Activated CD8-positive, alpha-beta memory T cell treated with anti-CD3 and anti-CD28 coated beads, Interleukin-2, amount 10 ng/mL, durations not matched to agents 7 days and 5 days (primary cell): ENCODE results near the gene NTM. TPM values are rescaled to one million over a fixed set of nuclear protein-coding genes. Genes with fewer than 3 reads are reported as not detected.

Experiments used
- ATAC-seq: fragments of 150-1000 bp; cut with Tn5 transposase; one replicate; pipeline ENCODE4 v1.10.0; 2021; ENCODE audit warnings: moderate library complexity
- CTCF ChIA-PET: fragments of 350-600 bp; sonication (Branson Sonifier 250); formaldehyde crosslinking; loops from one replicate; lab custom pipeline; 2021; ENCODE audit warnings: antibody characterized with exemption; lab: Charles Lee
- DNase-seq: peaks from one replicate; pipeline ENCODE4 v3.0.0-alpha.2; 2020
- H3K27ac Mint-ChIP-seq: one replicate; pipeline ENCODE4 v1.8.0; 2021; ENCODE audit warnings: mild to moderate bottlenecking, mixed read lengths
- H3K27me3 Mint-ChIP-seq: one replicate; pipeline ENCODE4 v1.8.0; 2021; ENCODE audit warnings: mixed read lengths
- H3K36me3 Mint-ChIP-seq: one replicate; pipeline ENCODE4 v1.8.0; 2021; ENCODE audit warnings: mild to moderate bottlenecking, mixed read lengths
- H3K4me1 Mint-ChIP-seq: one replicate; pipeline ENCODE4 v1.8.0; 2021; ENCODE audit warnings: mixed read lengths
- H3K4me3 Mint-ChIP-seq: one replicate; pipeline ENCODE4 v1.8.0; 2021; ENCODE audit warnings: mild to moderate bottlenecking, moderate library complexity, mixed read lengths
- H3K9me3 Mint-ChIP-seq: one replicate; pipeline ENCODE4 v1.8.0; 2022; ENCODE audit warnings: low read depth, mixed read lengths
- total RNA-seq, 2 experiments: library from RNA; stranded (reverse); gene quantifications; one replicate each; pipeline ENCODE4 v1.2.3, GENCODE V29; 2021

NTM gene
- total RNA-seq, 2 experiments from 2014 or later, result not detected

DNA sequence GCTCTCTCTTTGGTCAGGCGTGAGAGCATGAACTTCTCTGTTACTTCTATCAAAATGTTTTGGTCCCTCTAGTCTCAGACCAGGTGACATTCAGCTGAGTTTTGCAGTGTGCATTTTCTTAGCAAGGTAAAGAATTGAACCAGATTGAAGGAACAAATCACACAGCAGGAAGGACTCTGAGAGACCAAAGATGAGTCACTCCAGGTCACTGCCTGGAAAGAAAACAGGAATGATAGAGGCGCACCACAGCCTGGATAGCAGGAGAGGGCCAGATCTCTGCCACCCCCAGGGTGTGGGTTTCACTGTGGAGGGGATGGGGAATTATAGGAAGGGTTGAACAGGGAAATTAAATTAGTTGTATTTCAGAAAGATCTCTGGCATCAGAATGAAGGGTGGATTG lies 788.3 kb downstream of the NTM start:
- H3K9me3 Mint-ChIP-seq, result no peaks in the 10 kb centered on the region
- DNase-seq (no peak), ATAC-seq (no peak)
- H3K4me3 Mint-ChIP-seq, result no peak overlapping the region
- H3K27ac Mint-ChIP-seq, result no peak overlapping the region
- H3K36me3 Mint-ChIP-seq, result no peaks in the 10 kb centered on the region
- CTCF ChIA-PET, result no interaction called here
- no peaks in the 10 kb centered on the region for H3K27me3 Mint-ChIP-seq
- no peaks in the 10 kb centered on the region for H3K4me1 Mint-ChIP-seq

DNA sequence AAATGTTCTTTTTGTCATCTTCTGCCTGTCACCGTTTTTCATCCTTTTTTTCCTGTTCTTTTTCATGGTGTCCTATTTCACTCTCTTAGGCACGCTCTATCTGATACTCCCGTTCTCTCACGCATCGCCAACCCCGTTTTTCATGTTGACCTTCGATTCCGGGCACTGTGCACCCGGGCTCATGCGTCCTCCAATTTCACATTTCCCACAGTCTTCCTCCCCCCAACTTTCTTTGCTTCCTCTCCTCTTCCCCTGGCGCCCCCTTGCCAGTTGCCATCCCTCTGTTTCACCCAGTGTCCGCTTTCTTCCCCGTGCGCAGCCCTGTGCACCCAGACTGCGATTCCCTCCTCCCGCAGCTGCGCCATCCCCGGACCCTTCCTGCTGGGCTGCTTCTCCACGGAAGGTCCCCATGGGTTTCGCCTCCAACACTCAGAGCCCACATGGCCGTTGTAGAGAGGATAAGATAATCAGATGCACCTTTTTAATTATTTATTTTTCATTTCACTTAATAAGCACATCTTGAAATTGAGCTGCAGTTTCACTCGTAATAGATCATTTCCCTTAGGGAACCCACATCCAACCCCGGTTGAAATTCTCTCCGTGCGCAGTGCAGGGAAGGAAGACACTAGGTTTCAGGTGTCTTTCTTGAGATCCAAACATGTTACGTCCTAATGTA lies 791.1 kb downstream of the NTM start:
- no peaks in the 10 kb centered on the region for H3K36me3 Mint-ChIP-seq
- DNase-seq (no peak), ATAC-seq (no peak)
- H3K4me1 Mint-ChIP-seq, result no peaks in the 10 kb centered on the region
- H3K4me3 Mint-ChIP-seq, result no peak overlapping the region
- CTCF ChIA-PET, result no interaction called here
- no peaks in the 10 kb centered on the region for H3K27me3 Mint-ChIP-seq
- no peaks in the 10 kb centered on the region for H3K9me3 Mint-ChIP-seq
- H3K27ac Mint-ChIP-seq, result no peak overlapping the region

DNA sequence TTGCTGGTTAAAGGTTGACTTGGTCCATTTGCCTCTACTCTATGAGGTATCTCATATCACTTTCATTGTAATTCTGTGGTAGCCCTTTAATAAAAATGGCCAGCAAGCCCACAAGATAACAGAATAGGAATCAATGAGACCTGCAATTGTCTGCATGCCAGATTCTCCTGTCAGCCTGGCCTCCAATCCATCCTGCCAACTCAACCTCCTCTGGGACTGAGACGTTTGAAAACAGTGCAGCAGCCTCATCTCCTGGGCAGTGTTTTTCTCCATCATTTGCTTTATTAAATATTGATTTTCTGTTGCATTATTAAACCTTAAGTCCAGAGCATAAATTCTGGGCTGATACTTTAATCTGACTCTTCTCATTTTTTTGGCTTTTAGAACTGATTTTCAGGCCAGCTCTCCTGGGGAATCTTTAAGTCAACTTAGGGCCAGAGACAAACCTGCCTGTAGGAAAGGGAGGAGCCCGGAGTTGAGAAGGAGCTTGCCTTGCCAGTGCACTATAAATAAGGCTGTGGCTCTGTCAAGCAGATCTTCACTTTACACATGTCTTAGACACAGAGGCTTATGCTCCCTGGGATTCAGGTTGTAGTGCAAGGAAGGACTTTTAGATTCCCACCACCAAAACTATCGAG lies 798.0 kb downstream of the NTM start:
- Mint-ChIP-seq H3K4me1 (no peaks in the 10 kb centered on the region), H3K27me3 (no peaks in the 10 kb centered on the region), H3K9me3 (peaks cover 4% of the 10 kb centered on the region), H3K27ac (no peak overlapping the region), H3K4me3 (no peak overlapping the region), H3K36me3 (no peaks in the 10 kb centered on the region)
- CTCF ChIA-PET, result no interaction called here
- DNase-seq, result no peak
- ATAC-seq, result no peak

DNA sequence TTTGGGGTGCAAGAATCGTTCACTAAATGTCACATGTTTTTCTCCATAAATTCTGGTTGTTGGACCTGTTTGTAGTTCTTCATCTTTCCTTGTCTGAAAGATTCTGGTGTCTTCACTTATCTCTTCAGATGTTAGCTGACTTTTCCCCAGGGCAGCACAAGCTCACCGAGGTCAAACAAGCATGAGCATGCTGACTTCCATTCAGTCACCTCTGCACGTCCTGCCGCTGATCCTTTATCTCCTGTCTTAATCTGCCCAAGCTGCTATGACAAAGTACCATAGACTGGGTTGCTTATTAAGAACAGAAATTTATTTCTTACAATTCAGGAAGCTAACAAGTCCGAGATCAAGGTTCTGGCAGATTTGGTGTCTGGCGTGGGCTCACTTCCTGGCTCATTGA lies 800.6 kb downstream of the NTM start:
- DNase-seq, result no peak
- Mint-ChIP-seq H3K27me3 (no peaks in the 10 kb centered on the region), H3K27ac (no peak overlapping the region), H3K9me3 (peaks cover 4% of the 10 kb centered on the region), H3K36me3 (no peaks in the 10 kb centered on the region), H3K4me1 (no peaks in the 10 kb centered on the region), H3K4me3 (no peak overlapping the region)
- CTCF ChIA-PET, result no interaction called here
- no peak for ATAC-seq

DNA sequence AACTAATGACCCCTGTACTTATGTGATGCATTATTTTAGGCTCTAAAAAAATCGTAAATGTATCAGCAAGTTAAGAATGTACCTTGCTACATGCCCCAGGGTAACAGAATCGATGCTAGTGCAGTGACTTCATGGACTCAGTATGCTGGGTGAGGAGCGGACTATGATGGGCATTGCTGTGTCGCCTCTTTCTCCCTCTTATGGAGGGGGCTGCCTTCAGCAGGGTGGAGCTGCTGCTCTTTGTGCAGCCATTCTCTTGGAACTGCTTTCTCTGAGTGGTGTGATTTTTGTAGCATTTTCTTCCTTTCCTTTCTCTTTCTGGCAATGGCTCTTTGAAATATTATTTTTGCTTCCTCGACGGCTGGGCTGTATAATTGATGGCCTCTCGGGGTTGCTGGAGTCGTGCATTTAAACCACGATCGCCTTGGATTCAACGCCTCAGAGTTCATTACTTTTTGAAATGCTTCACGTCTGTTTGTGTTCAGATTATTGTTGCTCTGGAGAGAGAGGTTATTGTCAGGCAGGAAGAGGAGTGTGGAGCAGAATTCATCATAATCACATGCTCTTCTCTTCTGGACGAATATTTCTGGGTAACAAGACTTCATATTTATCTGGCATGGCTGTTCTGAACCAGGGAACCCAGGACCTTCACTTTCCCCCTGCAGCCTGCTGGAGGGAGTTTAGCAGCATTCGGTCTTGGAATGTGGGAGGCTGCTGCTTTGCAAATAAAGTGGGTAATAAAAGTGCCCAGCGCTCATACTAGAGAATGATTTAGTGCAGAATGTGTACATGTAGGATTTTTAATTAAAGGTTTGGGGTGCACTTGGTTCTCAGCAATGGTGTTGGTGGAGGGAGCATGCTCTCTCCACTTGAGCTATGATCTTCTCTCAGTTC lies 804.2 kb downstream of the NTM start:
- no peak for ATAC-seq
- DNase-seq, result no peak
- H3K27me3 Mint-ChIP-seq, result no peaks in the 10 kb centered on the region
- H3K27ac Mint-ChIP-seq, result no peak overlapping the region
- H3K4me3 Mint-ChIP-seq, result no peak overlapping the region
- CTCF ChIA-PET, result no interaction called here
- peaks cover 4% of the 10 kb centered on the region for H3K9me3 Mint-ChIP-seq
- no peaks in the 10 kb centered on the region for H3K36me3 Mint-ChIP-seq
- H3K4me1 Mint-ChIP-seq, result no peaks in the 10 kb centered on the region

DNA sequence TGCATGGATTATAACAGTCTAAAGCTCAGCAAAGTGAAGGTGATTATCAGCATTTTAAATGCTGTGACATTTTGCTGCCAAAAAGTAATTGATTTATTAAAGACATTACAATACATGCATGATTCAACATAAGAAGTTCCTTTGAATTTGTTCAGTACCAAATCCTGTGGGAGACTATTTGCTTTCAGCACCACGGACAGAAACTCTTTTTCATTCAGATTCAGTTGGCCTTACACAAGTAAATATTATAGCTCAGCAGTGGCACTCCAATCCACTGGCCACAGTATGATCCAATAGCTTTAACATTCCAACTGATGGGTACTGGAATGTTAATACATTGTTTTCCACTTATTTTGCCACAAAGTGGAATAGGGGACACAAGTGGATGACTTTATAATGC lies 806.7 kb downstream of the NTM start:
- H3K27ac Mint-ChIP-seq, result no peak overlapping the region
- H3K36me3 Mint-ChIP-seq, result no peaks in the 10 kb centered on the region
- no peaks in the 10 kb centered on the region for H3K9me3 Mint-ChIP-seq
- DNase-seq (no peak), ATAC-seq (no peak)
- H3K4me1 Mint-ChIP-seq, result no peaks in the 10 kb centered on the region
- no peaks in the 10 kb centered on the region for H3K27me3 Mint-ChIP-seq
- CTCF ChIA-PET, result no interaction called here
- no peak overlapping the region for H3K4me3 Mint-ChIP-seq

DNA sequence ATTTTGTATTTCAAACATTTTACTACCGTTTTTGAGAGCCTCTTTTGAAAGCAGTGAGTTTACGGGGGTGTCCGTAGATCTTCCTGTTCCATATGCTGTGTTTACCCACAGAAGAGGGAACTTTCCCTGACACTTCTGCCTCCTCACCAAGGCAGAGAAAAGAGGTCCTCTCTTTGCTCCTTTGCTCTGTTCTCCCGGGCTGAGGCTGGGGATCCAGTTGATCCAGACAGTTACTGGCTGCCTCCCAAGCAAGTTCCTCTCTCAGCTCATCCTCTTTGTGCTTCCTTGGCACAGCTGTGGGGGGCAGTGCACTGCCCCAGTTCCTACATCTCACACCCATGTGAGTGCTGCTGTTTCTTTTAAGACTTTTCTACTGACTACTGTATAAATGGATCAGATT lies 813.7 kb downstream of the NTM start:
- Mint-ChIP-seq H3K27me3 (no peaks in the 10 kb centered on the region), H3K4me1 (no peaks in the 10 kb centered on the region), H3K9me3 (no peaks in the 10 kb centered on the region), H3K4me3 (no peak overlapping the region), H3K36me3 (no peaks in the 10 kb centered on the region), H3K27ac (no peak overlapping the region)
- DNase-seq, result no peak
- CTCF ChIA-PET, result no interaction called here
- ATAC-seq, result no peak

DNA sequence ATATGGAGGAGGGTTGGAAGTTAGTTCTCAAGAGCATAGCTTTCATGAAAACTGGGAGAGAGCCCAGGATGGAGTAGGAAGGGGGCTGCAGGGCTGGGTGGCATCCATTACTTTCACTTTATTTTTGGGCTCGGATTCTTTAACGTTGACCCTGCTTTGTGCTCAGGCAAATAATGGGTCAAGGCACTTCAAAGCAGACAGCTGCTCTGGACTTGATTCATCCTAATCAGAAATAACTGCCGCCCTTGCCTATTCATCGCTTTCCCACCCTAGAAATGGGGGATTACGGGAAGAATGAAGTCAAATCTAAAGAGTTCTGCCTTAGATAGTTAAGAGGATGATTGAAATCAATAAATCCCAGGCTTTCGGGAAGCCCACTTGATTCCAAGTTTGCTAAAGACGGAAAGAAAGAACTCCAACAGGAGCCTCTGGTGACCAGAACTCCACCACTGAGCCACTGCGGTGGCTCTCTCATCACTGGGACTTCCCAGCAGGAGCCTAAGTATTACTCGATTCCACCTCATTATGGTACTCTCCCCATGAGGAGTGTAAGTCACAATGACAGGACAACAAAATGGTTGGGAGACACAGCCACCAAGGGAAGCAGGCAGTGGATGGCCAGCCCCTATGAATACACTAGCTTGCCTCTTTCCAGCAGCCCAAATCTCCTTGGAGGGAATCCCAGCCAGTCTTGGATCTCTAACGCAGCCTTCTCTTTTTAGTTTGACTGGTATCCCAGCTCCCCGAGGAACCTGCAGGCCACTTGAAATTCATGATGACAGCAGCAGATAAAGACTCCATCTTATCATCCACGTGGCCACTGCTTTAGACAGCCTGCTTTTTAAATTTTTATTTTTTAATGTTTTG lies 815.5 kb downstream of the NTM start:
- CTCF ChIA-PET, result no interaction called here
- Mint-ChIP-seq H3K9me3 (no peaks in the 10 kb centered on the region), H3K4me1 (no peaks in the 10 kb centered on the region), H3K27me3 (no peaks in the 10 kb centered on the region), H3K36me3 (no peaks in the 10 kb centered on the region), H3K27ac (no peak overlapping the region), H3K4me3 (no peak overlapping the region)
- no peak for ATAC-seq
- DNase-seq, result no peak

DNA sequence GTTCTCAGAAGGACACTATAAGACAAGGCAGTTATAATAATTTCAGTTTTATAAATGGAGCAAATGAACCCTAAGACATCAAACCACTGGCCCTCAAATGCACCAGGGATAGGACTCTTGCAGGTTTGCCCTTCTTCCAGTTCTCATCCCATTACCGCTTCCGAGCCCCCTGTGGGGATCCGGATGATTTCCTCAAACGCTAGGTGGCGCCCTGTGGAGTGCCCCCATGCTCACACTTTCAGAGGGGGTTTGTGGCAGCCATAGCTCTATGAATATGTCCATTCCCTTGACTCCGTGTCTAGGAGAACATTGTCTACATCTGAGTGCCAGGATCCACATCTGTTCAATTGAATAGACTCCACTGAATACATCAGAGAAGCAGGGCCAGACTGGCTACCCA lies 816.3 kb downstream of the NTM start:
- ATAC-seq (no peak), DNase-seq (no peak)
- Mint-ChIP-seq H3K27ac (no peak overlapping the region), H3K36me3 (no peaks in the 10 kb centered on the region), H3K4me1 (no peaks in the 10 kb centered on the region), H3K27me3 (no peaks in the 10 kb centered on the region), H3K9me3 (no peaks in the 10 kb centered on the region), H3K4me3 (no peak overlapping the region)
- CTCF ChIA-PET, result no interaction called here

DNA sequence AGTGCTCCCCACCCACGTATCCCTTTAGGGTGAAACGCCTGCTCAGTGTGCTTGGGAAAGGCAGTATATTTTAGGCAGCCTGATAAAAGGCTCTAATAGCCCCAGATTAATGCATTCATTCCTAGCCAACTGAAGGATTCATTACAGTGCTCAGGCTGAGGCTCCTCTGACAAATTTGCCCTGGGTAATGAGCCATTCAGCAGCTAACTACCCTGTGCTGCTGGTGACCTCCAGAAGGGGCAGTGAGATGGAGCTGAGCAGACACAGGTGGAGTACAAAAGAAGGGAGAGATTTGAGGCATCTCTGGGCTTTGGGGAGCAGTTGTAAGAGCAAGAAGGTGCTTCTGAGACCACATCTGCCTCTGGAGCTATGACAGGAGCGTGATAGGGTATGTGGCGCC lies 817.0 kb downstream of the NTM start:
- CTCF ChIA-PET, result no interaction called here
- H3K4me1 Mint-ChIP-seq, result no peaks in the 10 kb centered on the region
- H3K27ac Mint-ChIP-seq, result no peak overlapping the region
- no peaks in the 10 kb centered on the region for H3K9me3 Mint-ChIP-seq
- H3K36me3 Mint-ChIP-seq, result no peaks in the 10 kb centered on the region
- DNase-seq (no peak), ATAC-seq (no peak)
- no peaks in the 10 kb centered on the region for H3K27me3 Mint-ChIP-seq
- no peak overlapping the region for H3K4me3 Mint-ChIP-seq

DNA sequence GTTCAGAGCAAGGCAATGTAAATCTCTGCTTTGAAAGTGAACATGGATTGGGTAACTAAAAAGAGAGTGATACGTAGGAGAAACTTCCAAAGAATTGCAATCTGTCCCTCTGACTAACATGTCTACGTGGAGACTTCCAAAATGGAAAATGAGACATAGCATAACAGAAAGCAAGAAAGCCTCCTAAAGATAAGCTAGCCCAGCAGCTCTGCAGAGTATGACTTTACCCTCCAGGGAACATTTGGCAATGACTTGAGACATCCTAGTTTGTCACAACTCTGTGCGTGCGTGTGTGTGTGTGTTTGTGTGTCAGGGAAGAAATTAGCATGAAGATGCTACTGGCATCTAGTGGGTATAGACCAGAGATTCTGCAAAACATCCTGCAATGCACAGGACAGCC lies 817.4 kb downstream of the NTM start:
- Mint-ChIP-seq H3K4me3 (no peak overlapping the region), H3K27ac (no peak overlapping the region), H3K36me3 (no peaks in the 10 kb centered on the region), H3K4me1 (no peaks in the 10 kb centered on the region), H3K9me3 (no peaks in the 10 kb centered on the region), H3K27me3 (no peaks in the 10 kb centered on the region)
- CTCF ChIA-PET, result no interaction called here
- no peak for DNase-seq
- no peak for ATAC-seq

DNA sequence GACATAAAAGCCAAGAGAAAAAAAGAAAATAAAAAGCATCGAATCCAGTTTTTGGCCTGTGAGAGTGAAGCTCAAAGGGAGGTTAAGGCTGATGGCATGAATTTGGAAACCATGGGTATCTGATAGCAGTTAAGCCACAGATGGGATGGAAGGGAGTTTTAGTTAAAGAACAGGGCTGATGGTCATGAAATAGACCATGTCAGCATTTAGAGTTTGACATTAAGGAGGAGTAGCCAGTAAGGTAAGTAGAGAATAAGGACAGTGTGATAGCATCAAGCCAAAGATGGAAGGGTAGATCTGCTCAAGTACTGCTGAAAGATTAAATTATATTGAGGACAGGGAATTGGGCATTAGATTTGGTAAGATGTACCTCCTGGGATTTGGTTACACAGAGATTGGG lies 826.5 kb downstream of the NTM start:
- no peaks in the 10 kb centered on the region for H3K36me3 Mint-ChIP-seq
- H3K27me3 Mint-ChIP-seq, result no peaks in the 10 kb centered on the region
- DNase-seq, result no peak
- peaks cover 3% of the 10 kb centered on the region for H3K9me3 Mint-ChIP-seq
- CTCF ChIA-PET, result no interaction called here
- H3K27ac Mint-ChIP-seq, result no peak overlapping the region
- H3K4me1 Mint-ChIP-seq, result no peaks in the 10 kb centered on the region
- ATAC-seq, result no peak
- no peak overlapping the region for H3K4me3 Mint-ChIP-seq

DNA sequence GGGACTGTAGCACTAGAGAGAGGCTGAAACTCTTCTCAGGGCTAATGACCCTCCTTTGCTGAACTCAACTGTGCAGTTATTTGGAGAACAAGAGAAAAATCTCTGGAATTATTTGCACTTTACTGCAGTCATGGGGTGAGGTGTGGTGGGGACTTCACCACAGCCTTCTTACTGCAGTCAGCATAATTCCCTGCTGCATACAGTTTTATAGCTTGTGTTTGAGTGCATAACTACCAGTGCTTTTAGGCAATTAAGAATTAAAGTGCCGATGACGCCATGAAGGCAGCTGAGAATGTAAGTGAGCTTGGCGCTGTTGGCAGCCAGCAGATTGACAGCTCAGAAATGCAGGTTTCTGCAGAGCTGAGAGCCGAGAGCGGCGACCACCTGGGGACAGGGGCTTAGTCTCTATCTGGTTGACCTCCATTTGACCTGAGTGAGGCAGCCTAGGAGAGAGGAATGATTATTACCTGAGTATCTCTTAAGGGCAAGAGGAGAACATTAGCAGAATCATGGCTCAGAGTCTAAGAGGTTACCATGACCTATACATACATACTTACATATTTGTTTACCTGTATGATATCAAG lies 830.0 kb downstream of the NTM start:
- no peak for ATAC-seq
- no peak overlapping the region for H3K27ac Mint-ChIP-seq
- H3K4me1 Mint-ChIP-seq, result no peaks in the 10 kb centered on the region
- peaks cover 2% of the 10 kb centered on the region for H3K9me3 Mint-ChIP-seq
- H3K36me3 Mint-ChIP-seq, result no peaks in the 10 kb centered on the region
- H3K4me3 Mint-ChIP-seq, result no peak overlapping the region
- DNase-seq, result no peak
- CTCF ChIA-PET, result interaction anchor here (0.6 kb wide), 1 partner anchor 9 kb away, joined by 4 read pairs; no protein-coding TSS in a partner anchor
- H3K27me3 Mint-ChIP-seq, result no peaks in the 10 kb centered on the region
